ENCODE results near the gene RIPOR2.
"Not testable (repeated sequence)": the region's sequence is repeated elsewhere in the genome, so short reads cannot be mapped to it uniquely, and the experiment has no call there.

Gene RIPOR2

GRCh38 chr6:24953726-24954125 is 18.0 kb upstream of the RIPOR2 start:
- no peak overlapping the region for H3K27ac ChIP-seq
- TF ChIP-seq ZFX (IDR thresholded peaks at IDR 0.05; ENCODE audit: borderline replicate concordance), result no peak
- TF ChIP-seq CTCF (IDR thresholded peaks at IDR 0.05), result no peak

- TF ChIP-seq CTCF (IDR thresholded peaks at IDR 0.05), result no peak
- TF ChIP-seq ZFX (IDR thresholded peaks at IDR 0.05; ENCODE audit: borderline replicate concordance), result no peak
- no peak overlapping the region for H3K27ac ChIP-seq
Observed at GRCh38 chr6:24951811-24952299, 16.1 kb upstream of the RIPOR2 start.

GRCh38 chr6:24950218-24950941 is 14.6 kb upstream of the RIPOR2 start:
- TF ChIP-seq CTCF (IDR thresholded peaks at IDR 0.05) (no peak), ZFX (IDR thresholded peaks at IDR 0.05; ENCODE audit: borderline replicate concordance) (no peak)
- H3K27ac ChIP-seq, result no peak overlapping the region

- H3K27ac ChIP-seq, result no peak overlapping the region
- no peak for TF ChIP-seq CTCF (IDR thresholded peaks at IDR 0.05)
- no peak for TF ChIP-seq ZFX (IDR thresholded peaks at IDR 0.05; ENCODE audit: borderline replicate concordance)
Observed at GRCh38 chr6:24949020-24949569, 13.3 kb upstream of the RIPOR2 start.

- H3K27ac ChIP-seq, result not testable (repeated sequence)
Observed at GRCh38 chr6:24948261-24948660, 12.5 kb upstream of the RIPOR2 start.

- H3K27ac ChIP-seq, result no peak overlapping the region
- no peak for TF ChIP-seq CTCF (IDR thresholded peaks at IDR 0.05)
- no peak for TF ChIP-seq ZFX (IDR thresholded peaks at IDR 0.05; ENCODE audit: borderline replicate concordance)
Observed at GRCh38 chr6:24947636-24948035, 11.9 kb upstream of the RIPOR2 start.

- H3K27ac ChIP-seq, result no peak overlapping the region
- TF ChIP-seq CTCF (IDR thresholded peaks at IDR 0.05) (no peak), ZFX (IDR thresholded peaks at IDR 0.05; ENCODE audit: borderline replicate concordance) (no peak)
Observed at GRCh38 chr6:24945054-24945453, 9.3 kb upstream of the RIPOR2 start.

Data from 22Rv1 (cell line).